ENCODE measurements around the gene CACNA1G. TPM values are rescaled to one million over a fixed set of nuclear protein-coding genes. Genes with fewer than 3 reads are reported as not detected.

Gene CACNA1G
- total RNA-seq, 1 experiment from 2014 or later: 0.13 TPM

DNA sequence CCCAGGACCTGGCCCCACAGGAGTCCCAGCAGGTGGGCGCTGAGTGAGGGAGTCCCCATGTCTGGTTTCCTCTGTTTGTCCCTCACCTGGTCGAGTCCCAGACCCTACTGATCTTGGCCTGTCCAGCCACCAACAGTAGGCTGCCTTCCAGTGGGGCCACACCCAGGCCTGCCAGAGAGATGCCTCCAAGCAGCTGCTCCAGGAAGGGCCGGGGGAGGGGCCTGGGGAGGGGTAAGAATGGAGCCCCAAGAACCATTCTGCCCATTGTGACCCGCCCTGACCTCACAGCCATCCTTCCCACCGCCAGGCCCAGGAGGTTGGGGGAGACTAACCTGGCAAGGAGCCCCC is 12.8 kb upstream of the CACNA1G start:
- DNase-seq (ENCODE audit: low read depth in 1 of 2, low spot score in 2 of 2): no peak
- Histone ChIP-seq H3K4me3 (peak overlapping the region; percentile 53), H3K9me3 (replicated peaks) (no peaks in the 10 kb centered on the region), H3K4me1 (replicated peaks) (peaks cover 20% of the 10 kb centered on the region), H3K27me3 (replicated peaks) (no peaks in the 10 kb centered on the region), H3K27ac (no peak overlapping the region), H3K36me3 (peaks cover 4% of the 10 kb centered on the region)

DNA sequence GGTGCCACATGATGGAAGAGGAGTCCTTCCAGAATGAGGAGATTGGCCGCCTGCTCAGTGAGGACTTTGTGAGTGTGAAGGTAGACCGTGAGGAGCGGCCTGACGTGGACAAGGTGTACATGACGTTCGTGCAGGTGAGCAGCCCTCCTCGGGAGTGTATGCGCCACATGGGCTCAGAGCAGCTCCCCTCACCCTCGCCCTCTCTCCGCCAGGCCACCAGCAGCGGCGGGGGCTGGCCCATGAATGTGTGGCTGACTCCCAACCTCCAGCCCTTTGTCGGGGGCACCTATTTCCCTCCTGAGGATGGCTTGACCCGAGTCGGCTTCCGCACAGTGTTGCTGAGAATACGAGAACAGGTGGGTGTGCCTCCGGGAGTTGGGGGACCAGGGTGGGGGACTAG is 11.7 kb upstream of the CACNA1G start:
- Histone ChIP-seq H3K4me3 (no peak overlapping the region), H3K9me3 (replicated peaks) (no peaks in the 10 kb centered on the region), H3K4me1 (replicated peaks) (peaks cover 14% of the 10 kb centered on the region), H3K36me3 (peaks cover 4% of the 10 kb centered on the region), H3K27me3 (replicated peaks) (no peaks in the 10 kb centered on the region), H3K27ac (no peak overlapping the region)
- no peak for DNase-seq (ENCODE audit: low read depth in 1 of 2, low spot score in 2 of 2)

DNA sequence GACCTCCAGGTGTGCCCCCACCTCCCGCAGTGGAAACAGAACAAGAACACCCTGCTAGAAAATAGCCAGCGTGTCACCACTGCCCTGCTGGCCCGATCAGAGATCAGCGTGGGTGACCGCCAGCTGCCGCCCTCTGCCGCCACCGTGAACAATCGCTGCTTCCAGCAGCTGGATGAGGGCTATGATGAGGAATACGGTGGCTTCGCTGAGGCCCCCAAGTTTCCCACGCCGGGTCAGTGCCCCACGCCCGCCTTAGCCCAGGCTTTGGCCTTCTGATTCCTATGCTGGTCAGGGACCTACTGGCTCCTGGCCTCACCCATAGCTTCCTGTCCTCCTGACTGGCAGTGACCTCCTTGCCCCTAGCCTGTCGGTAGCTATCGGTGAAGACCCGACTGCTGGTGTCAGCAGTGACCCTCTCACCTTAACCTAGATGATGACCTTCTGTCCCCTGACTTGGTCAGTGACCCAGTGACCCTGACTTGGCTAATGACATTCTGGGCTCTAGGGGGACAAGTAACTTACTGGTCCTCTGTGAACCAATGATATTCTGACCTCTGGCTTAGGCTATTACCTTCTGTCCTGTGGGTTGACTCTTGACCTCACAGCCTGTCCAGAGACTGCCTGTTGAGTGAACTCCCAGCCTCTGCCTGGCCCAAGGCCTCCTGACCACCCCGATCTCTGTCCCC is 11.1 kb upstream of the CACNA1G start:
- no peak for DNase-seq (ENCODE audit: low read depth in 1 of 2, low spot score in 2 of 2)
- Histone ChIP-seq H3K27me3 (replicated peaks) (no peaks in the 10 kb centered on the region), H3K27ac (no peak overlapping the region), H3K4me3 (no peak overlapping the region), H3K4me1 (replicated peaks) (peaks cover 14% of the 10 kb centered on the region), H3K9me3 (replicated peaks) (no peaks in the 10 kb centered on the region), H3K36me3 (peaks cover 4% of the 10 kb centered on the region)

DNA sequence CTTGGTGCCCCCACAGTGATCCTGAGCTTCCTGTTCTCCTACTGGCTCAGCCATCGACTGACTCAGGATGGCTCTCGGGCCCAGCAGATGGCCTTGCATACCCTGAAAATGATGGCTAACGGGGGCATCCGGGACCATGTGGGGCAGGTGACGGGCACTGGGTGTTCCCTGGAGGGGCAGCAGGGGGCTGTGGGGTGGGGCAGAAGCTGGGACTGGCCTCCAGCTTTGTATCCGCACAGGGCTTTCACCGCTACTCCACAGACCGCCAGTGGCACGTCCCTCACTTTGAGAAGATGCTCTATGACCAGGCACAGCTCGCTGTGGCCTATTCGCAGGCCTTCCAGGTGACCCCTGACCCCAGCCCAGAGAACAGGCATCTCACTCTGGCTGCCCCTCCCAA is 10.5 kb upstream of the CACNA1G start:
- no peaks in the 10 kb centered on the region for H3K27me3 ChIP-seq (replicated peaks)
- H3K27ac ChIP-seq: no peak overlapping the region
- H3K9me3 ChIP-seq (replicated peaks): no peaks in the 10 kb centered on the region
- DNase-seq (ENCODE audit: low read depth in 1 of 2, low spot score in 2 of 2): no peak
- peaks cover 4% of the 10 kb centered on the region for H3K36me3 ChIP-seq
- H3K4me1 ChIP-seq (replicated peaks): peaks cover 14% of the 10 kb centered on the region
- H3K4me3 ChIP-seq: no peak overlapping the region

DNA sequence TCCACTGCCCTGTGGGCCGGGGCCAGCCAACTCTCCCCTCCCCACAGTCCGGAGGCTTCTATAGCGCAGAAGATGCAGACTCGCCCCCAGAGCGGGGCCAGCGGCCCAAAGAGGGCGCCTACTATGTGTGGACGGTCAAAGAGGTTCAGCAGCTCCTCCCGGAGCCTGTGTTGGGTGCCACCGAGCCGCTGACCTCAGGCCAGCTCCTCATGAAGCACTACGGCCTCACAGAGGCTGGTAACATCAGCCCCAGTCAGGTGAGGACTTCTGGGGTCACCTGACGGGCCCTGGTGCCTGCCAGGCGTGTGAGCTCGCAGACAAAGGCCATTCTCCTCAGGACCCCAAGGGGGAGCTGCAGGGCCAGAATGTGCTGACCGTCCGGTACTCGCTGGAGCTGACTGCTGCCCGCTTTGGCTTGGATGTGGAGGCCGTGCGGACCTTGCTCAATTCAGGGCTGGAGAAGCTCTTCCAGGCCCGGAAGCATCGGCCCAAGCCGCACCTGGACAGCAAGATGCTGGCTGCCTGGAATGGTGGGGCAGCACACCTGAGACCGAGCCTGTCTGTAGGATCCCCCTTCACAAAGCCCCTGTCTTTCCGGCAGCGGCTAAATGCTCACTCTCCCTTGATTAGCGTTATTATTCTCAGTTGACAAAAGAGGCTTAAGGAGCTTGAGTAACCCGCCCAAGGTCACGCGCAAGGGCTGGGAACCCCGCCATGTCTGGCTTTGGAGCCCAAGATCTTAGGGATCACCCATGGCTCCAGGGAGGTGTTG is 9.7 kb upstream of the CACNA1G start:
- Histone ChIP-seq H3K27ac (no peak overlapping the region), H3K9me3 (replicated peaks) (no peaks in the 10 kb centered on the region), H3K36me3 (peaks cover 4% of the 10 kb centered on the region), H3K4me3 (no peak overlapping the region), H3K27me3 (replicated peaks) (no peaks in the 10 kb centered on the region), H3K4me1 (replicated peaks) (peaks cover 14% of the 10 kb centered on the region)
- peak in 1 of 2 experiments; percentile 78 for DNase-seq (ENCODE audit: low read depth in 1 of 2, low spot score in 2 of 2)

DNA sequence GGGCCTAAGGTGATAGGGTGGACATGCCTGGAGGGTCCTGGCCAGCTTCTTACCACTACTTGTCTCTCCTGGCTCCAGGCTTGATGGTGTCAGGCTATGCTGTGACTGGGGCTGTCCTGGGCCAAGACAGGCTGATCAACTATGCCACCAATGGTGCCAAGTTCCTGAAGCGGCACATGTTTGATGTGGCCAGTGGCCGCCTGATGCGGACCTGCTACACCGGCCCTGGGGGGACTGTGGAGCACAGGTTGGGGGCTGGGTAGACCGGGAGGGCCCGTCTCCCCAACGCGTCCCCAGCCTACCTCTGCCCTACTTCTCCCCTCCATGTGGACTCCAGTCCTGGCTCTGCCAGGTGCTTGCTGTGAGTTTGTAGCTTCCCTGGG is 9.1 kb upstream of the CACNA1G start:
- Histone ChIP-seq H3K4me3 (no peak overlapping the region), H3K27ac (no peak overlapping the region), H3K27me3 (replicated peaks) (no peaks in the 10 kb centered on the region), H3K9me3 (replicated peaks) (no peaks in the 10 kb centered on the region), H3K4me1 (replicated peaks) (peaks cover 14% of the 10 kb centered on the region), H3K36me3 (peaks cover 4% of the 10 kb centered on the region)
- DNase-seq (ENCODE audit: low read depth in 1 of 2, low spot score in 2 of 2): no peak

DNA sequence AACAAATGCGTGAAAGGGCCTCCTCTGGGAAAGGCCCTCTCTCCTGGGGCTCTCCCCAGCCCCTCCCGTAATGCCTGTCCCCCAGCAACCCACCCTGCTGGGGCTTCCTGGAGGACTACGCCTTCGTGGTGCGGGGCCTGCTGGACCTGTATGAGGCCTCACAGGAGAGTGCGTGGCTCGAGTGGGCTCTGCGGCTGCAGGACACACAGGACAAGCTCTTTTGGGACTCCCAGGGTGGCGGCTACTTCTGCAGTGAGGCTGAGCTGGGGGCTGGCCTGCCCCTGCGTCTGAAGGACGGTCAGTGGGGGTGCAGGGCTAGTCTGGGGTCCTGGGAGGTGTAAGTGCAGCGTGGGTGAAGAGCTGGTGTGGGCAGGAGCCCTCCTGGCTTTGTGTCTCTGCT is 8.6 kb upstream of the CACNA1G start:
- DNase-seq (ENCODE audit: low read depth in 1 of 2, low spot score in 2 of 2): no peak
- no peak overlapping the region for H3K4me3 ChIP-seq
- H3K27ac ChIP-seq: no peak overlapping the region

DNA sequence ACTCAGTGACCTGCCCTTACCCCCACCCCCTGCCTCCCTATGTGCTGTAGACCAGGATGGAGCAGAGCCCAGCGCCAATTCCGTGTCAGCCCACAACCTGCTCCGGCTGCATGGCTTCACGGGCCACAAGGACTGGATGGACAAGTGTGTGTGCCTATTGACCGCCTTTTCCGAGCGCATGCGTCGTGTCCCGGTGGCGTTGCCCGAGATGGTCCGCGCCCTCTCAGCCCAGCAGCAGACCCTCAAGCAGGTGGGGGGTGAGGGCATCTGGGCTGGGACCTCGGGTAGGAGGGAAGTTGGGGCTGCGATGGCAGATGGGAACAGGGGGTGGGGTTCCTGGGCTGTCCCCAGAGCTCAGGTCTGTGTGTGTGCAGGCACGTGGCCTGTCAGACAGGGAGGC is 6.3 kb upstream of the CACNA1G start:
- Histone ChIP-seq H3K4me1 (replicated peaks) (no peaks in the 10 kb centered on the region), H3K27me3 (replicated peaks) (peaks cover 6% of the 10 kb centered on the region), H3K4me3 (no peak overlapping the region), H3K27ac (no peak overlapping the region), H3K36me3 (peaks cover 4% of the 10 kb centered on the region), H3K9me3 (replicated peaks) (no peaks in the 10 kb centered on the region)
- DNase-seq (ENCODE audit: low read depth in 1 of 2, low spot score in 2 of 2): no peak

More for the DNA sequence above, 8.6 kb upstream of the CACNA1G start:
- H3K27me3 ChIP-seq (replicated peaks): no peaks in the 10 kb centered on the region
- no peaks in the 10 kb centered on the region for H3K9me3 ChIP-seq (replicated peaks)
- peaks cover 10% of the 10 kb centered on the region for H3K4me1 ChIP-seq (replicated peaks)
- peaks cover 4% of the 10 kb centered on the region for H3K36me3 ChIP-seq

DNA sequence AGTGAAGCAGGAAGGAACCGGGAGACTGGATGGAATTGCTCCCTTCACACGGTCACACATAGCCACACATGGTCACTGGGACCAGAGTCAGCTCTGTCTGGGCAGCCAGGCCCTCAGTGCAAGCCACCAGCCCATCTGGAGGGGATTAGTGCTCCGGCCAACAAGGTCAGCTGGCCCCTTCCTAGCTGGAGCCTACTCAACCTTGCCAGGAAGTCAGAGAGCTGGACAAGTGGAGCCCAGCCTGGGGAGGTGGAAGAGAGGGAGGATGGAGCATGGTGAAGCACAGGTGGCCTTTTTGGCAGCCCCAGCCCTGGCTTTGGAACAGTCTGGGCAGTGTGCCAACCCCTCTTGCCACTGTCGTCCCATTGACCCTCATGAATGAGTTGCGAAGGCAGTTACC is 3.7 kb upstream of the CACNA1G start:
- H3K36me3 ChIP-seq: no peaks in the 10 kb centered on the region
- H3K4me1 ChIP-seq (replicated peaks): peaks cover 18% of the 10 kb centered on the region
- H3K27ac ChIP-seq: no peak overlapping the region
- peaks cover 3% of the 10 kb centered on the region; the same call in 1 of the 2 replicates for H3K9me3 ChIP-seq (replicated peaks)
- no peak overlapping the region for H3K4me3 ChIP-seq
- H3K27me3 ChIP-seq (replicated peaks): peaks cover 22% of the 10 kb centered on the region
- no peak for DNase-seq (ENCODE audit: low read depth in 1 of 2, low spot score in 2 of 2)

DNA sequence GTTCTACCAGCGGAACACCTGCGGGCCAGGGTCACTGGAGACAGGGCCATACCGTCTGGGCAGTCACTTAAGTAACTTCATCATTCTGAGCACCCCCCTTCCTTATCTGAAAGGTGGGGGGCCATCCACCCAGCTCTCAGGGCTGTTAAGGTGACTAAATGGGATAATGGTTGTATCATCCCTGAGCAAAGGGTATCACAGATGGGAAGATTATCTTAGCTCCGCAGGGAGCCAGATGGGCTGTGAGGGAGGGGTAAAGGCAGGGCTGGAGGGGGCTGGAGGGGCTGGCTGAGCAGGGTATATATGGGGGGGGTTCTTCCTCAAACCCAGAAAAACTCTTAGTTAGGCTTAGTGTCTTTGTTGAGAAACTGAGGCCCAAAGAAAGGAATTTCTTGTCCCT is 2.9 kb upstream of the CACNA1G start:
- Histone ChIP-seq H3K27me3 (replicated peaks) (peaks cover 28% of the 10 kb centered on the region), H3K4me1 (replicated peaks) (peaks cover 18% of the 10 kb centered on the region), H3K27ac (no peak overlapping the region), H3K4me3 (no peak overlapping the region), H3K9me3 (replicated peaks) (peaks cover 3% of the 10 kb centered on the region; the same call in 1 of the 2 replicates), H3K36me3 (no peaks in the 10 kb centered on the region)
- no peak for DNase-seq (ENCODE audit: low read depth in 1 of 2, low spot score in 2 of 2)

DNA sequence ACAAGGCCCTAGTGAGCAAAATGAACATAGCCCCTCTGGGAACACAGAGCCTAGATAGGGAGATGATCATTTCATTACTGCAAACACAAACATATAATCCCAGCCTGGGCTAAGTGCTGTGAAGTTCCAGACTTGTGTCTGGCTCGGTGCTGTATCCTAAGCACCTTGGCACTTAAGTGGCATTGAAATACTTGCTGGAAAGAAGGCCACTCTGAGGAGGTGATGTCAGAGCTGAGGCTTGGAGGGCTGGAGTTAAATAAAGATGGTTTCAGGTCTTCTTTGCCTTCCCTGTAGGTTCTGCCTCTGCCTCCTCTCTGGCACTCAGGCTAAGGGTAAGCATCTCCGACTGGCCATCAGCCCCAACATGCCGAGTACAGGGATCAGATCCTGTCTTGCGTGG is 2.4 kb upstream of the CACNA1G start:
- Histone ChIP-seq H3K36me3 (no peaks in the 10 kb centered on the region), H3K27me3 (replicated peaks) (peaks cover 33% of the 10 kb centered on the region), H3K4me3 (no peak overlapping the region), H3K9me3 (replicated peaks) (peaks cover 3% of the 10 kb centered on the region; the same call in 1 of the 2 replicates), H3K4me1 (replicated peaks) (peaks cover 18% of the 10 kb centered on the region), H3K27ac (no peak overlapping the region)
- no peak for DNase-seq (ENCODE audit: low read depth in 1 of 2, low spot score in 2 of 2)

DNA sequence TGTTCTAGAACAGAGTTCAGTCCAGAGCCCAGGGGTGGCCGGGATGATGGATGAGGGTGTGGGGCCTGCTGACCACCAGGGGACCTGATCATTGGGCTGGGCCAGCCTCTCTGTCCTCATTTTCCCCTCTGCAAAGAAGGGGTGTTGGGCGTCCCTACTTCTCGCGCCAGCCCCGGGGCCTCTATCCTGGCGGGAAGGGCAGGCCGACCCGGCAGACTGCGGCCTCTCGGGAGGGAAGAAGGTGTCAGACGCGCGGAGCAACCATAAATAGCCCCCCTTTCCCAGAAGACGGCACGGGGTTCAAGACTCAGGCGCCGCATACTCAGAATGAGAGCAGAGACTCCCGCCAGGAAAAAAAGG is 2.0 kb upstream of the CACNA1G start:
- Histone ChIP-seq H3K36me3 (no peaks in the 10 kb centered on the region), H3K27me3 (replicated peaks) (peaks cover 37% of the 10 kb centered on the region), H3K27ac (no peak overlapping the region), H3K4me3 (no peak overlapping the region), H3K9me3 (replicated peaks) (peaks cover 3% of the 10 kb centered on the region; the same call in 1 of the 2 replicates), H3K4me1 (replicated peaks) (peaks cover 18% of the 10 kb centered on the region)
- no peak for DNase-seq (ENCODE audit: low read depth in 1 of 2, low spot score in 2 of 2)

DNA sequence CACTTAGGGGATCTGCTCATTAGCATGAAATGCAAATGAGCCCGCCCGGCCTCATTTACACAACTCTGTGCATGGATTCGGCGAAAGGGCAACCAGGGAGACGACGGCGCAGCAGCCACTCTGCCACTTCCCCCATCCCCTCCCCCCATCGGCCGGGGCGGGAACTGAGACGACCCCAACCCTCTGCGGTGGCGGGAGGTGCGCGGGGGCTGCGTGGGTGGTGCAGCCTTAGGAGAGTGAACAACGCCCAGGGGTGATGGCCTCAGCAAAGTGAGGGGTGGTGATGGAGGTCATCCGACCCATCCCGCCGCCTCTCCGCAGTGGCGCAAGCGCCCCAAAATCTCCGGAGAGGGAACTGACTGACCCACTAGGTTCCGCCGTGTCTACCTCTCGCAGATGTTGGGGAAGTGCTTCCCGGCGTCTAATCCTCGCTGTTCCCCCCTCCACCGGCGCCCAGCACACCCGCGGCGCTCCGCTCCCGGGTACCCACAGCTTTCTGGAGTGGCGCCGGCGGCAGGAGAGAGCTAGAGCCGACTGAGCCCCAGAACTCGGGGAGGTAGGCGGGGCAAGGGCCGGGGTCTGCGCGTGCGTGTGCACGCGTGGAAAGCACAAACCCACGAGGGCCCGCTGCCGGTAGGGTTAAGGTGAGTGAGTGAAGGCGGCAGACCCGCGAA is 1.4 kb upstream of the CACNA1G start:
- H3K4me3 ChIP-seq: no peak overlapping the region
- peaks cover 18% of the 10 kb centered on the region for H3K4me1 ChIP-seq (replicated peaks)
- peaks cover 40% of the 10 kb centered on the region for H3K27me3 ChIP-seq (replicated peaks)
- no peaks in the 10 kb centered on the region for H3K36me3 ChIP-seq
- no peak for DNase-seq (ENCODE audit: low read depth in 1 of 2, low spot score in 2 of 2)
- peaks cover 3% of the 10 kb centered on the region; the same call in 1 of the 2 replicates for H3K9me3 ChIP-seq (replicated peaks)
- no peak overlapping the region for H3K27ac ChIP-seq

DNA sequence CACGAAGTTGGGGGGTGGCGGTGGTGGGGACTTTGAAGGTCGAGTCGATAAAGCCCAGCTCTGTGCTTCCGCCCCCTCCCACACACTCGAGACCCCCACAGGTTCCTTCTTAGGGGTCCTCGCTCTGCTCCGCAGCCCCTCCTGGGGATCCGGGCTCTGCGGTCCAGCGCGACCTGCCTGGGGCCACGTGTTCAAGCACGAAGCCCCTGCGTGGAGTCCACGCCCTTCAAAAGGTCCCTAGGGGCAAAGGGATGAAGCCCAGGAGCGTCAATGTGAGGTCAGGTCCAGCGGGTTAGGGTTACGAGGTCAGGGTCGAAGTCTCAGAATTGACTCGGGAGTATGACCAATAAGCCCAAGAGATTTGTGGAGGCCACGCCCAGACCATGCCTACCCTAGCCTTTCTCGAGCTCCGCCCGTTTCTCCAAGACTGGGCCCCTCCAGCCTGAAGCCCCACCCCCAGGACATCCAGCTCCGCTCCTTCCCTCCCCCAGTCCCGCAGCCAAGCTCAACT is 786 bp upstream of the CACNA1G start:
- peak in 1 of 2 experiments; percentile 76 for DNase-seq (ENCODE audit: low read depth in 1 of 2, low spot score in 2 of 2)
- H3K27ac ChIP-seq: no peak overlapping the region
- peaks cover 44% of the 10 kb centered on the region for H3K27me3 ChIP-seq (replicated peaks)
- H3K36me3 ChIP-seq: no peaks in the 10 kb centered on the region
- peak overlapping the region; percentile 42 for H3K4me3 ChIP-seq
- peaks cover 18% of the 10 kb centered on the region for H3K4me1 ChIP-seq (replicated peaks)
- H3K9me3 ChIP-seq (replicated peaks): peaks cover 3% of the 10 kb centered on the region; the same call in 1 of the 2 replicates
